ENCODE data around the gene TRERF1.

TRERF1 gene

DNA sequence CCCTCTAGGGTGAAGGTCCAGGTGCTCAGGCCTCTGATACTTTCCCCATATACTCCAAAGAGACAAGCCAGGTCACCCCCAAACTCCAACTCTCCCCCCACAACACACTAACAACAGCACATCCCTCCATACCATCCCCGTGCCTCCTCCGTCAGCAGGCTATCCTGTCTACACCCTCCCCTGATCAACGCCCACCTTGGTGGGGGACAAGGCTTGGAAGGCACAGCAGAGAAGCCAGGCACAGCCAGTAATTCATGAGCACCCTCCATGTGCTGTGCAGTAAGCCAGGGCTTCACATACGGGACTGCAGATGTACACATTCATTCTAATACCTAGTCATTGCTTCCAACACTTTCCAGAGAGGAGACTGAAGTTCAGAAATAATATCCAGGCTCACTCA lies 57.6 kb downstream of the TRERF1 start:
- DNase-seq (ENCODE audit: low read depth), result no peak

DNA sequence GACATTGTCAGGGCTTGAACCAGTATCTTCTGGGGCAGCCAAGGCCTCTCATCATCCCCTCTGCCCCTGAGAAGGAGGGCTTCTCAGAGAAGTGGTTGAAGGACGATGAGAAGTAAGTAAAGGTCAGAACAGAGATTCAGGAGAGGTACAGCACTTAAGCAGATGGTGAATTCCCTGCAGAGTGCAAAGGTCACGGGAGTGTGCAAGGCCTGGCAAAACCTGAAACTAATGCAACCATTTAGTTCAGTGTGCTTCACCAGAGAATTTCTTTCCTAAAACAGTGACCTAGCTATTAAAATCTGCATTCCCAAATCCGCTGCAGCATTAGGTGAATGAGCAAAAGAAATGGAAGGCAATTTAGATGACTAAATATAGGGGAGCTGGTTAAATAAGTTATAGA lies 58.4 kb downstream of the TRERF1 start:
- no peak for DNase-seq (ENCODE audit: low read depth)

DNA sequence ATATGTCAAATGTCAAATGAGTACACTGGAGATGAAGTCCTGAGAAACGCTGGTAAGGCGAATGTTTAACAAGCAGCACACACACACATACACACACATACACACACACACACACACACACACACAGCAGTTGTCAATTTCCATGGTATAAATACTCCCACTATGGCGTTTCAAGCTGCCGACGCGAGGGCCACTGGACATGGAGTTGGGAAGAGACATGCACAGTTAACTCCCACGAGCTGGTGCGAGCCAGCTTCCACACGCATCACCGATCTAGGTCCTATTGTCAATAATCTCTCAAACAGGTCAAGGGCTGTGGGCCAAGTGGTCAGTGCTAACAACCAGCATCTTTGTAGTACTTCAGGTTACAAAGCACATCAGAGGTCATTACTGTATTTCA lies 58.9 kb downstream of the TRERF1 start:
- no peak for DNase-seq (ENCODE audit: low read depth)

DNA sequence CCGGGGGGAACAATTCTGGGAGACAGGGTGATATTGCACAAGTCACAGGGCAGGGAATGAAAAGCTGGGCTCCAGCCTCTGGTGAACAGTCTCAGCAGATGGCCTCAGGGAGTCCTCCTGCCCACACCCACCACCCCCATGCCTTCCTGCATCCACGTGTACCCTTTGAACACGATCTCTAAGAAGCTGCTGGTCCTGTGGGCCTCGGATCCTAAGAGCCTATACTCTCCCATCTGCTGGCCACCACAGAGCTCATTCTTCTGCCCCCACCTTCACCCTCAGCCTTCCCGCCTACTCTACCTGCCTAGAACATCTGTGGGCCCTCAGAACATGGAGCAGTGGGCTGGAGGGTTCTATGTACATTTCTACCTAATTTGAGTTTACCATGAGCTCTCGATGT lies 60.3 kb downstream of the TRERF1 start:
- DNase-seq (ENCODE audit: low read depth), result no peak

DNA sequence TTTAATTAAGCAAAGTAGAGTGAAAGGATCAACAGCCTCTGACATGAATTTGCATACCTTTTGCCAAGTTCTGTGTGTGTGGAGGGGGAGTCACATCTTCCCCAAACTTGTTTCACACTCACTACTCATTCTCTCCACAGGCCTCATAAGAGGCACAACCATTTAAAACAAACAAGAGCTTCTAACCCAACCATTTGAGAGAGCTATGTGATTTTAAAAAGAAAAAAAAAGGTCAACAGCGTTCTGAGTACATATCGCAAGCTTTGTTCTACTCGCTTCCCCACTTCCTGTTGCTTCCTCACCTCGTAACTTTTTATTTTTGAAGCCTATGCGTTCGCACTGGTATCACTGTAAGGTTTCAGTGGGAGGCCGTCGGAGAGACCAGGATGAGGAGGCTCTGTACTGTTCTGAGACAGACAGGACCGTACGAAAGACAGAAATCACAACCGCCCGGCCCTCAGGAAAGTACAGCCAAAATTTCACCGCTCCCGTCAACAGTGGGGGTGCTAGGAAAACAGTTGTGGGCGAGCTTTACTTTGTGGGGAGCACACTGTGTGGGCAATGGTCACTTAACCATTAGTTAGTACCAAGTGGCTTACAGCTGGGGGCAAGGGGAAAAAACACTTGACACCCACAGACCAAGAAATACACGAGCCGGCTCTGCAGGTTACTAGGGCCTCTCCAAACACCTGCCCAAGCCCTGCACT lies 61.3 kb downstream of the TRERF1 start:
- DNase-seq (ENCODE audit: low read depth), result no peak

DNA sequence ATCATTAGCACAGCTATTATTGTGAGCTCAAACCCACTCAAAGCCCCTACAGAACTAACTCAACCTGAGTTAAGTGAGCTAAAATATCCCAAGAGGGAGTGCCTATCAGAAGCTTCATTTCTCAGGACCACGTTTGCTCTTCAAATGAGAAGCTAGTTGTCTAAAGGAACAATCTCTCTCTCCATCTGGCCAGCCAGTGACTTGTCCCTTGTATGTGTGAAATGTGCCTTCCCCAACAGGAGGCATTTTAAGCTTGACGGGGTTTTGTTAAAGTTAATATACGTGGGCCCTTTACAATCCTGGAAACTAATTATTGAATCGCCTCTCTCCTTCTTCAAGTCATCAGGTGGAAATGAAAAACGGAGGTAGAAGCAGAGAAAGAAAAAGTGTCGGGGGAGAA lies 62.0 kb downstream of the TRERF1 start:
- DNase-seq (ENCODE audit: low read depth), result no peak

DNA sequence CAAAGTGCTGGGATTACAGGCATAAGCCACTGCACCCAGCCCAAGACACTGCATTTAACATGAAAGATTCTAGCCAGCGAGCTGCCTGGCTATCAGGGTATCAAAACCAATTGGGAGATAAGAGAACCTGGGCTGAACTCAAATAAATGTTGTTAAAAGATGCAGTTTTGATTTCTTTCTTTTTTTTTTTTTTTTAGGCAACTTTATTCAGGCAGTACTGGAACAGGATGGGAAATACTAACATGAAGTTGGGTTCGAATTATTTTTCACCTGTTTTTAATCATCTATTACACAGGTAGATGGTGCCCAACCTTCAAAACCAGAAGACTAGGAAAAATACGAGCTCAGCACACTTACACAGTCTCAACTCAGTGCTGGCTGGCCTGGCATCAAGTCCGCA lies 63.7 kb downstream of the TRERF1 start:
- no peak for DNase-seq (ENCODE audit: low read depth)

DNA sequence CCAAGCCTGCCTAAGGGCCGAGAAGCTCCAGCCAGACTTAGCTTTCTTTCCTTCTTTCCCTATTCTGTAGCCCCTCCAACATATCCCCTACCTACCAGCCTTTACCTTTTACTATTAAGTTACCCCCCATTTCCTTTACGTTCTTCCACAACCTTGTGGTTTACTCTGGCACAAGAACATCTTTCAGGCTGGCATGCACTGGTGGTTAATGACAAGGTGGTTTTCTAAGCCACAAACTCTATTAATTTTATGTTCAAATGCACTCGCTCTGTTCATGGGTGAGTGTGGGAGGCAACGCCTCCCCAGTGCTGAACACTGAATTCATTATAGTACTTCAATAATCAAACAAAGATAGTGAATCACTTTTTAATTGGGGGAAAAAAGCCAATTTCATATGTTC lies 64.4 kb downstream of the TRERF1 start:
- DNase-seq (ENCODE audit: low read depth), result no peak

DNA sequence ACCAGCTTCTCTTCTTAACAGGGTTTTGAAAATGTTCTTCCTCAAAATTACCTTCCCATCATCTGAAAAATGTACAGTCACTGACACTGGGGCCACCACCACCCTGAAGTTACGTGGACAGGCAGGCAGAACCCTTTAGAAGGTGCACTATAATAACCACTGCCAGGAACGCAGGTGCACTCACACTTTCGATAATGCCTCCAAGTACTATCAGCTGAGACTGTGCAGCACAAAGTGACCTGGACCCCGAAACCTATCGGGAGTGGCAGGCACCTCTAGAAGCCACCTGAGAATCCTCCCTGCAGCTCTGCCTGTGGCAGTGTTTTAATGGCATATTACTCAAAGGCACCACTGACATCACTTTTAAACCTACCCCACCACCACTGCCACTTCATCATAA lies 66.4 kb downstream of the TRERF1 start:
- no peak for DNase-seq (ENCODE audit: low read depth)

DNA sequence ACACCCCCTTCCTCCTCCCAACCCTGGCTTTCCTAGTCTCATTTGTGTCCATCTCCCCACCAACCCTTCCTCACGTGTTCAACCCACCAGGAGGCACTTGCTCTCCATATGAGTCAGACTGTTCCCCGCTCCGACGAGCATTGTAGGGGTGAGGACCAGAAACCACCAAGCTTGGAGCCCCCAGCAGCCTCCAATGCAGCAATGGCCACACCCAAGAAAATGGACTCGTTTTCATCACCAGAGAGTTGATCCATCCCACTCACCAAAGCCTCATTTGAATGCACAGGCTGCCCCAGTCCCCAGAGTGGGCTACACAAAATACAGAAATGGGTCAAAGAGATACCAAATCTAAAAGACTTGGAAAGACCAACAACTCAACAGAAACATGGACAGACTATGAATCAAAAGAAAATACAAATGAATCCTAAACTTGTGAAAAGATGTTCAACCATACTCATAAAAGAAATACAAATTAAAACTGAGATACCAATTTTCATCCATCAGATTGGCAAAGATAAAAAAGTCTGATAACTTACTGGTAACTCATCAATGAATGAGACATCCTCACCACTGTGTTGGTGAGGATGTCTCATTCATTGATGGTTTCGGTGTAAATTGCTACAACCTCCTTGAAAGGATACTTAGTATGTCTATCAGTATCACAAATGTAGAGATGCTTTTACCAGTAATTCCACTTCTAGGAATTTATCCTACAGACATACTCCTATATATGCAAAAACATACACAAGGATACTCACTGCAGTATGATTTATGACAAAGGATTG lies 68.1 kb downstream of the TRERF1 start:
- no peak for DNase-seq (ENCODE audit: low read depth)

DNA sequence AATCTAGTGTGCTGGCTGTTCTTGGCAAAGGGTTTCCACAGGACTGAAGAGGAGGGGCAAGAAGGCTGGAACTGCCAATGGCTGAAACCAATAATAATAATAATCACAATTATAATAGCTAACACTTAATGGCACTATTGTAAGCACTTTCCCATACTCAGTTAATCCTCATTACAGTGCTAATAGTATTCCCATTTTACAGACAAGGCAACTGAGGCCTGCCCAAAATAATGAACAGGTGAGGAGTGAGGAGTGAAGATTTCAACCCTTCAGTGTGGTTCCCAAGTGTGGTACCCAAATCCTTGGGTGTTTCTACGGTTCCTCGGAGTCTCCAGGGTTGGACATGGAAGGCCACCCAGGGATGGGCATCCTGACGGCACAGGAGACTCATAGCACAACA lies 69.9 kb downstream of the TRERF1 start:
- no peak for DNase-seq (ENCODE audit: low read depth)

DNA sequence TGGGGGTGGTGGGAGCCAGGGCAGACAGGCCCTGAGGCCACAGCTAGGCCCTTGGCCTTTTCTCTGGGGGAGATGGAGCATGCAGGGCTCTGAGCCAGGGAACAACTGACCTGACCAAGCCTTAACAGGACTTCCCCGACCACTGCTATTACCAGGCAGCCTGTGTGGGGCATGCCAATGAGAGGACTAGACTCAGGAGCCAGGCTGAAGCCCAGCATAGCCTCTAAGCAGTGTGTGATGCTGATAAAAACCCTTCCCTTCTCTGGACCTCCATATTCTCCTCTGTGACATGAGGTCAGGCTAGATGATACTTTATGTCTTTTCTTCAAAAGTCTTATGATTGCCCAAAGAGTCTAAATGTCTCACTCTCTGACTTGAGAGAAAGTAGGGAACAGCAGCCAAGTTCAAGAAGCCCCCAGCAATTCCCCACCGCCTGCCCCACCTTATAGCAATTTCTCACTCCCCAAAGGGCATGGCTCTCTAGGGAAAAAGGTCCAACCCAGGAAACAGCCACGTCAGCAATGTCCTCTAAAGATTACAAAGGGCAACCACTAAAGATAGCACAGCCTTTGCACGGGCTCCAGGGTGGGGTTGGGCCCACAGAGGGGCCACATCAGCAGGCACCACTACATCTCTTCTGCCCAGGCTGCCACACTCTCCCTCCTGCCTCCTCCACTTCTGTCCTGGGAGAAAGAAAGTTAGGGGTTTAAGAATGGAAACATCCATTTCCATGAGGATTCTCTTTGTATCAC lies 71.3 kb downstream of the TRERF1 start:
- DNase-seq (ENCODE audit: low read depth), result no peak

DNA sequence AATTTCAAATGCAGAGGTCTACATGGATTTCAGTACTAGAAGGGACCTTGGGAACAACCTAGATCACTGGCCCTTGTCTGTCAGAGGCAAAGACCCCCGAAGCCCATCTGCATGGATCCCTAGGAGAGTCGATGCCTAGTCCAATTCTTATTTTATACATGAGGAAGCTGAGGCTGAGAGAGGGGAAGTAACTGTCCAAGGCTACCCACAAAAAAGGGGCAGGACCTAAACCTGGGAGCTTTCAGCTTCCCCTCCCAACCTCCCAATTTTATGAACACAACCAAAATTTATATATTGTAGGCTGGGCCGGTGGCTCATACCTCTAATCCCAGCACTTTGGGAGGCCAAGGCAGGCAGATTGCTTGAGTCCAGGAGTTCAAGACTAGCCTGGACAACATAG lies 73.2 kb downstream of the TRERF1 start:
- no peak for DNase-seq (ENCODE audit: low read depth)

DNA sequence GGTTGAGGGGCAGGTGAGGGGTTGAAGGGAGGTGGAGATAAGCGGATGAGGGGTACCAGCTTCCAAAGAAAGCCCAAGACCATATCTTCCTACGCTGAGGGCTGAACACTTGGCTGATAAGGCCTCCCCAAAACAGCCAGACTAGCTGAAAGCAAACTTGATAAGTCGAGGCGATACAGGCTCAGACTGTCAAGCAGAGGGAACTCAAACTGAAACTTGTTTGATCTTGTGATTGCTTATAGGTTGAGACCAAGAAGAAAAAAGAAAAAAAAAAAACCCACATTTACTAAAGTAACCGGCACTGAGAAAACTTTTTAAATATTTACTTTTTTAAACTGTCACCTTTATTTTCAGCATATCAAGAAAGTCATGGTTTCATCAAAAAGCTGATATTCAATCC lies 73.6 kb downstream of the TRERF1 start:
- no peak for DNase-seq (ENCODE audit: low read depth)

DNA sequence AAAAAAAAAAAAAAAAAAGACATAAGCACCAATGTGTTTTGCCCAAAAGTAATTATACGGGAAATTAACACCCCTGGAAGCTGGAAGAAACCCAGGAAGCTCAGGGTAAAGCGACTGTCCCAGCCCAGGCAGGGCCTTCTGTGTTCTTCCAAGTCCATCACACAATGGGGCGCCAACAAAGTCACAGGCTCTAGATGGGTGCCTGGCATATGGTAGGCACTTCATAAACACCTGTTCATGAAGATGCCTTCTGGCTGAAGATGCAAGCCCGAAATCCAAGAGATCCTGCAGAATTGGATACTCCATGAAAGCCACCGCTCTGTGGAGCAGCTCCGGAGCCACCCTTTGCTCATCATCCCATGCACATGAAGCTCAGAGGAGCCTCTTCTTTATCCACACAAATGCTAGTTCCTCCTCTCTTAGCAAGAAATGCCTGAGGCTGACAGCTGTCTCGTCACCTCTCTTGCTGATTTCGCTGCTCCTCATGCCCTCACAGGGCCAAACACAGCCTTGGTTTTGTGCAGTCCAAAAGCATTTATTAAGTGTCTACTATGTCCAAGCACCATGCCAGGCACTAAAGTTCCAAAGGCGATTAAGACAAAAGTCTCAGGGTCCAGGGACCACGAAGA lies 76.6 kb downstream of the TRERF1 start:
- no peak for DNase-seq (ENCODE audit: low read depth)

DNA sequence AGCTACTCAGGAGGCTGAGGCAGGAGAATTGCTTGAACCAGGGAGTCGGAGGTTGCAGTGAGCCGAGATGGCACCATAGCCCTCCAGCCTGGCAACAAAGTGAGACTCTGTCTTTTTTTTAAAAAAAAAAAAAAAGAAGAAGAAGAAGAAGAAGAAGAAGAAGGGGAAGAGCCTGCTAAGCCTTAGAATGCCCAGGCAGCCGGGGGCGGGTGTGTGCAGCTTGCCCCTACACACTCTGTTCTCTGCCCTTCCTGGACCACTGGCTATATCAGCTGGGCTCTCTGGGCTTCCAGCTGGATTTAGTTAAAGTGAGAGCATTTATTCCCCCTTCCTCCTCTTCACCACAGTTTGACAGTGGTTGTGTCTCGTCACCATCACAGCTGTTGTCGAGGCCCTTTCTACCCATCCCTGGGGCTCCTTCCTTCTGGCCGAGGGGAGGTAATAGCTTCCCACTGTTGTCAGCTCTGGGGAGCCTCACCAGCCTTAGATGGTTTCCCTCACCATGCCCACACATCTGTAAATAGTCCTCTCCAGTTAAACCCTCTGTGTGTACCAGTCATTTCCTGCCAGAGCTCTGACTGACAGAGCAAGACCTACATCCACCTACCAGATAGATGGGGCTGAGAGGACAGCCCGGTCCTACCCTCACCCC lies 77.6 kb downstream of the TRERF1 start:
- DNase-seq (ENCODE audit: low read depth), result peak; percentile 7

DNA sequence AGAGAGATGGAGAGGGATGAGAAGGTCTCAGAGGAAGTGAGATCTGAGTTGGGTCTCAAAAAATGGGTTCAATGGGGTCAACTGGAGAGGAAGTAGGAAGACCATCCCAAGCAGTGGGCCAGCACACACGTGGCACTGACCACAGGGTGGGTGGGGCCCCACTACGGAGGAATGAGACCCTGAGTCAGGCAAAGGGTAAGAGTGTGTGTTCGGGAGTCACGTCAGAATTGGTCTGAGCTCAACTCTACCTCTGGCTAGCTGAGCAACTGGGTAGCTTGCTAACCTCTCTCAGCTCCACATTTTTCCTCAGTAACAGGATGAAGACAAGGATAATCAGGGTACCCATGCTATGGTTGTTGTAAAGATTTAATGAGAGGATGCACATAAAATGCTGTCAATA lies 79.0 kb downstream of the TRERF1 start:
- DNase-seq (ENCODE audit: low read depth), result no peak

DNA sequence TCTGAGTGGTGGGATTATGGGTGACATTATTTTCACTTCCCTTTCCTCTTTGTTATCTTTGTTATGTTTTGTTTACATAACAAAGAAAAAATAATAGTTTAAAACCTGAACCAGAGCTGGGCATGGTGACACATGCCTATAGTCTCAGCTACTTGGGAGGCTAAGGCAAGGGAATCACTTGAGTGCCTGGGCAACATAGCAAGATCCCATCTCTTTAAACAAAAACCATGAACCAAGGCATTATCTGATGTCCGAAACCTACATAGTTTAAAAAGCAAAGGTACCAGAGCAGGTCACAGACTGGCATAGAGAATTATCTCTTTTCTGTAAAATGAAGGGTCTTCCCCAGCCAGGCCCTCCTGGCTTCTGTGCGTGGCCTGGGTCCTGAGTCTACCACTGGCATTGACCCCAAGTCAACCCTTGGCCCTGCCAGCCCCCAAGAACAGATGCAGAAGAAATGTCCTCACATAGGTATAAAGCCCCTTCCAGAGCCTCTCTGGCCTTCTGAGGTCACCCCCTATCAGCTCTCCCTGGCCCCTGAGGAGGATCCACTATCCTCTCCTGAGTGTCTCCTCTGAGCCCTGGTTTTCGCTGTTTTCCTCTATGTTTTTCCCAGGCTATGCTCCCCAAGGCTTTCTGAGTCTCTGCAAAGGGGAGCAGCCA lies 81.3 kb downstream of the TRERF1 start:
- DNase-seq (ENCODE audit: low read depth), result no peak

DNA sequence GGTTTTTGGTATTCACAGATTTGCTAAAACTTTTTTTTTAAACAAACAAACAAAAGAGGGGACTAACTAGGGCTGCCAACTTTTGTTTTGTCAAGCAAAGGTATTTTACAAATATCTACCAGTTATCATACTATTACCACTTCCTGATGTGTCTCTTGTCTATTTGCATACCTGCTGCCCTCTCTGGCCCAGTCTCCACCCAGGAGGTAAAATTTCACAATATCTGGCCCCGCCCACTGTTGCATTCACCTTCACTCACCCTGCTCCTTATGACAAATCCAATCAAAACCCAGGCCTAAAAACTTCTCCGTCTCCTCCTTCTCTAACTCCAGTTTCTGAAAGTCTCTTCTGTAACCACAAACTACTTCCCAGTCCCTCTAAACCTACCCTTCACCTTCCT lies 82.2 kb downstream of the TRERF1 start:
- no peak for DNase-seq (ENCODE audit: low read depth)

DNA sequence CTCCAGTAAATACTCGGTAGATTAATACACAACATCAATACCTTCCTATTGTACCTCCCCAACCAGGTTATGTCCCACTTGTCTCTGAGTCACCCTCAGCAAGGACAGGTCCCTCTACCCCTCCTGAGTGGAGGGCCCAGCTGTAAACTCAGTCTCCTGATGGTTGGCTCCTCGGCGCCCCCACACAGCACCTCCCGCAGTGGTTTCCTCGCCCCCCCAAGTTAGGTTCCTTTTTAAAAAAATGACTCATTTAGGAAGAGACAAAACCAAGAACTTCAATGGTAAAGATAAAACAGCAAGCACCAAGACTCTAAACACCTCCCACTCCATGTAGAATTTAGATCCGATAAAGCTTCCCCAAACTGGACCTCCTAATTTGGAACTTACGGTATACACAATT lies 83.5 kb downstream of the TRERF1 start:
- no peak for DNase-seq (ENCODE audit: low read depth)

DNA sequence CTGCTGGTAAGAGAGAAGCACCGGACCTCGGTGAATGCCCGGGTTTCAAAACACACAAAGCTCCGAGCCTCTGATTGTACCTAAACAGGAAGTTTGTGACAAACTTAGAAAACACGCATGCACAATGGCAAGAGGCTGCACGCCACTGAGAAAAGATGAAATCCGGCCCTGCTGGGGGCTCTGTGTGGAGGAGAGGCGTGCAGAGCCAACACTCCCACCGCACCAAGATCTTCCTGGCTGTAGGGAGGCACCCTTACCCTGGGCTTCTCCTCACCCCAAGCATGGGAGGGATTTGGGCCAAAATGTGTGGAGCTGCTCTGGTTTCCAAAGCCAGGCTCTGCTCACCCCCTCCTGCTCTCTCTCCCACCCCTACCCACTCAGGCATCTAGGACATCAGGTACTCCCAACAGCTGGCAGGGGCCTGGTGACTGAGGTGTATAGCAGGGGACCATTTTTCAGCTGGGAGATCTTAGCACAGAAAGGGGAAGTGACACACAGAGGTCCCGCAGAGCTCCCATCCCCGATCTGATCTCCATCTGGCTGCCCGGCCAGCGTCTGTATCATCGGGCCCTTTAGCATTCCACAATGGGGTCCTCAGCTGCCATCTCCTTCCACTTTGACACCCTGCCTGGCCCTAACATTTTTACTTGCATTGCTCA lies 84.2 kb downstream of the TRERF1 start:
- peak; percentile 6 for DNase-seq (ENCODE audit: low read depth)
